Astrocyte (in vitro differentiated cells and primary cell): ENCODE results near the gene ELMO1.

Experiments used
- CTCF ChIP-seq: IDR thresholded peaks from 2 replicates; pipeline ENCODE4 v1.5.1; 2011; ENCODE audit warnings: low read depth, mild to moderate bottlenecking, inconsistent platforms, low read length, moderate library complexity; ENCODE audit not compliant: insufficient read depth
- EZH2 ChIP-seq: IDR thresholded peaks from 2 replicates; pipeline ENCODE4 v1.6.1; 2012; ENCODE audit warnings: mild to moderate bottlenecking, low read length, inconsistent platforms; ENCODE audit not compliant: insufficient read depth

GRCh38 chr7:37392673-37393017 lies 56.0 kb downstream of the ELMO1 start:
- TF ChIP-seq EZH2, result no peak
- TF ChIP-seq CTCF, result no peak
